Measurements from ENCODE around the gene AASDH. TPM values are rescaled to one million over a fixed set of nuclear protein-coding genes. Genes with fewer than 3 reads are reported as not detected.

The AASDH gene
- total RNA-seq, 1 donor from 2014 or later = 12.6 TPM

GRCh38 chr4:56316011-56316650, 71.2 kb downstream of the AASDH start:
- TF ChIP-seq CTCF (conservative IDR thresholded peaks at IDR 0.05) = no peak
- no peaks in the 10 kb centered on the region for H3K27me3 Mint-ChIP-seq (ENCODE audit: low read depth)
- H3K4me1 Mint-ChIP-seq = no peaks in the 10 kb centered on the region
- H3K36me3 Mint-ChIP-seq (ENCODE audit: low read depth) = peaks cover 15% of the 10 kb centered on the region
- no peak overlapping the region for H3K27ac Mint-ChIP-seq (ENCODE audit: unreplicated experiment)
- no peaks in the 10 kb centered on the region for H3K9me3 Mint-ChIP-seq
- no peak overlapping the region for H3K4me3 Mint-ChIP-seq
- no peak for DNase-seq (ENCODE audit: low read depth, low spot score)

GRCh38 chr4:56315543-56315942, 71.7 kb downstream of the AASDH start:
- Mint-ChIP-seq H3K4me1 (no peaks in the 10 kb centered on the region), H3K4me3 (no peak overlapping the region), H3K27ac (ENCODE audit: unreplicated experiment) (no peak overlapping the region), H3K36me3 (ENCODE audit: low read depth) (peaks cover 15% of the 10 kb centered on the region), H3K27me3 (ENCODE audit: low read depth) (no peaks in the 10 kb centered on the region), H3K9me3 (no peaks in the 10 kb centered on the region)
- no peak for DNase-seq (ENCODE audit: low read depth, low spot score)
- no peak for TF ChIP-seq CTCF (conservative IDR thresholded peaks at IDR 0.05)

GRCh38 chr4:56315041-56315440, 72.2 kb downstream of the AASDH start:
- Mint-ChIP-seq H3K4me3 (no peak overlapping the region), H3K27me3 (ENCODE audit: low read depth) (no peaks in the 10 kb centered on the region), H3K9me3 (no peaks in the 10 kb centered on the region), H3K4me1 (no peaks in the 10 kb centered on the region), H3K27ac (ENCODE audit: unreplicated experiment) (no peak overlapping the region), H3K36me3 (ENCODE audit: low read depth) (peaks cover 15% of the 10 kb centered on the region)
- no peak for DNase-seq (ENCODE audit: low read depth, low spot score)
- TF ChIP-seq CTCF (conservative IDR thresholded peaks at IDR 0.05) = no peak

GRCh38 chr4:56314207-56314915, 72.9 kb downstream of the AASDH start:
- no peak for DNase-seq (ENCODE audit: low read depth, low spot score)
- Mint-ChIP-seq H3K4me3 (no peak overlapping the region), H3K27me3 (ENCODE audit: low read depth) (no peaks in the 10 kb centered on the region), H3K4me1 (no peaks in the 10 kb centered on the region), H3K27ac (ENCODE audit: unreplicated experiment) (peak overlapping the region; percentile 43), H3K9me3 (no peaks in the 10 kb centered on the region), H3K36me3 (ENCODE audit: low read depth) (peaks cover 12% of the 10 kb centered on the region)
- TF ChIP-seq CTCF (conservative IDR thresholded peaks at IDR 0.05) = no peak

GRCh38 chr4:56313132-56313531, 74.2 kb downstream of the AASDH start:
- TF ChIP-seq CTCF (conservative IDR thresholded peaks at IDR 0.05) = no peak

More at GRCh38 chr4:56313132-56313531, 74.2 kb downstream of the AASDH start:
- Mint-ChIP-seq H3K9me3 (no peaks in the 10 kb centered on the region), H3K36me3 (ENCODE audit: low read depth) (peaks cover 12% of the 10 kb centered on the region), H3K4me1 (no peaks in the 10 kb centered on the region), H3K4me3 (no peak overlapping the region), H3K27me3 (ENCODE audit: low read depth) (no peaks in the 10 kb centered on the region), H3K27ac (ENCODE audit: unreplicated experiment) (no peak overlapping the region)
- no peak for DNase-seq (ENCODE audit: low read depth, low spot score)

All from neural crest cell (in vitro differentiated cells).